ENCODE results near the gene ANKRD11. TPM values are rescaled to one million over a fixed set of nuclear protein-coding genes. Genes with fewer than 3 reads are reported as not detected.

The ANKRD11 gene
- polyA plus RNA-seq, 3 donors: 3.2 to 62.4 (median 5.4) TPM

DNA sequence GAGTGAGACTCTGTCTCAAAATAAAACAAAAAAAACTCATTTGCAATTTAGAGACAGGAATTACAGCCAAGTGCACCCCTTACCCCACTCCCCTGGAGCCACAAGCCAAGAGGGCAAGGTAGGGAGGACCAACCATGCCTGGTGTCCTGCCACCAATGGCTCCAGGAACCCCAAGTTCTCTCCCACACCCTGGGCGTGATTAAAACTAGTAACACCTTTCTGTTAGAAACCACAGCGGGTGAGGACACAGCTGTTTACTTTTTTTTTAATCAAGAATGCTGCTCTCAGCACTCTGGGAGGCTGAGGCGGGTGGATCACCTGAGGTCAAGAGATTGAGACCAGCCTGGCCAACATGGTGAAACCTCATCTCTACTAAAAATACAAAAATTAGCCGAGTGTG is 38.1 kb downstream of the ANKRD11 start:
- Mint-ChIP-seq H3K4me3 (no peak overlapping the region), H3K27me3 (ENCODE audit: low read depth in 3 of 3) (no peaks in the 10 kb centered on the region), H3K27ac (peak overlapping the region in 1 of 7 donors; percentile 68), H3K4me1 (peaks cover 62% of the 10 kb centered on the region), H3K36me3 (peaks cover 4 to 15% of the 10 kb centered on the region in 2 donors), H3K9me3 (no peaks in the 10 kb centered on the region)
- intact Hi-C loops (cut with micrococcal nuclease): no loop called here
- Histone ChIP-seq H3K27ac (ENCODE audit: low read depth in 1 of 2, low read length in 2 of 2) (no peak overlapping the region), H3K4me1 (ENCODE audit: control insufficient read depth in 1 of 2, insufficient read depth in 2 of 2, low read length in 2 of 2) (peaks cover 32 to 49% of the 10 kb centered on the region in 2 donors), H3K36me3 (replicated peaks in 1 of 2; ENCODE audit: control insufficient read depth in 1 of 2, insufficient read depth in 2 of 2, low read length in 2 of 2) (no peaks in the 10 kb centered on the region), H3K4me3 (replicated peaks in 1 of 3; ENCODE audit: low read depth in 2 of 3, low read length in 3 of 3) (no peak overlapping the region), H2AFZ (ENCODE audit: insufficient read depth, low read depth, low read length, poor library complexity, severe bottlenecking) (no peak overlapping the region), H3K9ac (ENCODE audit: insufficient read depth, low read length, poor library complexity, severe bottlenecking) (no peak overlapping the region), H4K20me1 (ENCODE audit: insufficient read depth, low read length) (peaks cover 100% of the 10 kb centered on the region), H3K27me3 (ENCODE audit: control insufficient read depth in 2 of 2, insufficient read depth in 2 of 2, low read length in 2 of 2) (no peaks in the 10 kb centered on the region), H3K9me3 (replicated peaks in 1 of 2; ENCODE audit: control insufficient read depth in 1 of 2, insufficient read depth in 1 of 2, low read length in 2 of 2) (no peaks in the 10 kb centered on the region), H3K79me2 (ENCODE audit: insufficient read depth, low read length) (peaks cover 100% of the 10 kb centered on the region), H3K4me2 (replicated peaks; ENCODE audit: extremely low read depth, low read length, poor library complexity, severe bottlenecking) (no peak overlapping the region)
- WGBS (ENCODE audit: insufficient coverage): 100% methylated on average over 2 of the region's 4 CpGs
- DNase-seq: no peak
- TF ChIP-seq, protein P1, sequence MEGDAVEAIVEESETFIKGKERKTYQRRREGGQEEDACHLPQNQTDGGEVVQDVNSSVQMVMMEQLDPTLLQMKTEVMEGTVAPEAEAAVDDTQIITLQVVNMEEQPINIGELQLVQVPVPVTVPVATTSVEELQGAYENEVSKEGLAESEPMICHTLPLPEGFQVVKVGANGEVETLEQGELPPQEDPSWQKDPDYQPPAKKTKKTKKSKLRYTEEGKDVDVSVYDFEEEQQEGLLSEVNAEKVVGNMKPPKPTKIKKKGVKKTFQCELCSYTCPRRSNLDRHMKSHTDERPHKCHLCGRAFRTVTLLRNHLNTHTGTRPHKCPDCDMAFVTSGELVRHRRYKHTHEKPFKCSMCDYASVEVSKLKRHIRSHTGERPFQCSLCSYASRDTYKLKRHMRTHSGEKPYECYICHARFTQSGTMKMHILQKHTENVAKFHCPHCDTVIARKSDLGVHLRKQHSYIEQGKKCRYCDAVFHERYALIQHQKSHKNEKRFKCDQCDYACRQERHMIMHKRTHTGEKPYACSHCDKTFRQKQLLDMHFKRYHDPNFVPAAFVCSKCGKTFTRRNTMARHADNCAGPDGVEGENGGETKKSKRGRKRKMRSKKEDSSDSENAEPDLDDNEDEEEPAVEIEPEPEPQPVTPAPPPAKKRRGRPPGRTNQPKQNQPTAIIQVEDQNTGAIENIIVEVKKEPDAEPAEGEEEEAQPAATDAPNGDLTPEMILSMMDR (IDR thresholded peaks at IDR 0.05): no peak

DNA sequence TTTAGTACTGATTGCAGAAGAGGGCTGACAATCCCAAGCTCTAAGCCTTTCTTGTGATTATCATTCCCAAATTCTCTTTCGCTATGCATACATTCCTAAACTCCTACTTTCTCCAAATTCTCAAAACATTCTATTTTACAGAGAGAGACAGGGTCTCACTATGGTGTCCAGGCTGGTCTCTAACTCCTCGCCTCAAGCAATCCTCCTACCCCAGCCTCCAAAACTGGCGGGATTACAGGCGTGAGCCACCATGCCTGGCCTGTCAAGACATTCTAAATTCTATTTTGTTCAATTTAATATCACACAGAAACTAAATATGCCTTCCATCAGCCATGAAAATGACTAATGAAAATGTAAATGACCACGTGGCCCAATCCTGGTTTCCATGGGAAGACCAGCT is 39.8 kb downstream of the ANKRD11 start:
- Histone ChIP-seq H2AFZ (ENCODE audit: insufficient read depth, low read depth, low read length, poor library complexity, severe bottlenecking) (no peak overlapping the region), H3K4me3 (replicated peaks in 1 of 3; ENCODE audit: low read depth in 2 of 3, low read length in 3 of 3) (no peak overlapping the region), H3K9me3 (replicated peaks in 1 of 2; ENCODE audit: control insufficient read depth in 1 of 2, insufficient read depth in 1 of 2, low read length in 2 of 2) (no peaks in the 10 kb centered on the region), H3K79me2 (ENCODE audit: insufficient read depth, low read length) (peaks cover 100% of the 10 kb centered on the region), H3K9ac (ENCODE audit: insufficient read depth, low read length, poor library complexity, severe bottlenecking) (no peak overlapping the region), H3K27me3 (ENCODE audit: control insufficient read depth in 2 of 2, insufficient read depth in 2 of 2, low read length in 2 of 2) (no peaks in the 10 kb centered on the region), H4K20me1 (ENCODE audit: insufficient read depth, low read length) (peaks cover 100% of the 10 kb centered on the region), H3K4me1 (ENCODE audit: control insufficient read depth in 1 of 2, insufficient read depth in 2 of 2, low read length in 2 of 2) (peaks cover 36 to 59% of the 10 kb centered on the region in 2 donors), H3K36me3 (replicated peaks in 1 of 2; ENCODE audit: control insufficient read depth in 1 of 2, insufficient read depth in 2 of 2, low read length in 2 of 2) (no peaks in the 10 kb centered on the region), H3K27ac (ENCODE audit: low read depth in 1 of 2, low read length in 2 of 2) (peak overlapping the region in 1 of 2 donors; percentile 20), H3K4me2 (replicated peaks; ENCODE audit: extremely low read depth, low read length, poor library complexity, severe bottlenecking) (no peak overlapping the region)
- WGBS (ENCODE audit: insufficient coverage): 100% methylated on average over 1 of the region's 5 CpGs
- Mint-ChIP-seq H3K36me3 (peaks cover 2 to 7% of the 10 kb centered on the region in 2 donors), H3K4me1 (peaks cover 67% of the 10 kb centered on the region), H3K27me3 (ENCODE audit: low read depth in 3 of 3) (no peaks in the 10 kb centered on the region), H3K4me3 (no peak overlapping the region), H3K9me3 (no peaks in the 10 kb centered on the region), H3K27ac (peak overlapping the region in 4 of 7 donors; percentile 2 to 82 (median 50))
- intact Hi-C loops (cut with micrococcal nuclease): no loop called here
- no peak for DNase-seq
- TF ChIP-seq, protein P1 (IDR thresholded peaks at IDR 0.05): no peak

Measured in CD14-positive monocyte (primary cell).